Osteocyte (in vitro differentiated cells): ENCODE data around the gene PAM16. TPM values are rescaled to one million over a fixed set of nuclear protein-coding genes. Genes with fewer than 3 reads are reported as not detected.
A peak's percentile ranks its signal among the peaks of the same experiment; 100 is the strongest.

Experiments used
- DNase-seq: peaks from one replicate; pipeline ENCODE4 v3.0.0; 2021; ENCODE audit warnings: mixed read lengths; ENCODE audit not compliant: unreplicated experiment; ENCODE audit errors: extremely low spot score
- H3K27ac Mint-ChIP-seq: one replicate; pipeline ENCODE4 v1.8.0; 2021; ENCODE audit warnings: mild to moderate bottlenecking, mixed read lengths; ENCODE audit not compliant: unreplicated experiment
- H3K27me3 Mint-ChIP-seq: one replicate; pipeline ENCODE4 v1.8.0; 2021; ENCODE audit warnings: mixed read lengths; ENCODE audit not compliant: unreplicated experiment
- H3K36me3 Mint-ChIP-seq: one replicate; pipeline ENCODE4 v1.8.0; 2021; ENCODE audit warnings: mixed read lengths; ENCODE audit not compliant: unreplicated experiment
- H3K4me1 Mint-ChIP-seq: one replicate; pipeline ENCODE4 v1.8.0; 2021; ENCODE audit warnings: mixed read lengths; ENCODE audit not compliant: unreplicated experiment
- H3K4me3 Mint-ChIP-seq: one replicate; pipeline ENCODE4 v1.8.0; 2021; ENCODE audit warnings: mild to moderate bottlenecking, moderate library complexity, mixed read lengths; ENCODE audit not compliant: unreplicated experiment
- H3K9me3 Mint-ChIP-seq: one replicate; pipeline ENCODE4 v1.8.0; 2021; ENCODE audit warnings: mixed read lengths; ENCODE audit not compliant: unreplicated experiment
- CTCF ChIP-seq: fragments of 200-600 bp; sonication (generic); IDR thresholded peaks from 2 replicates; pipeline ENCODE4 v1.5.0; 2021; ENCODE audit warnings: antibody characterized with exemption, mild to moderate bottlenecking, moderate library complexity
- total RNA-seq: library from RNA; stranded (reverse); gene quantifications from 2 replicates; pipeline ENCODE4 v1.2.1, GENCODE V29; 2021

The PAM16 gene
- total RNA-seq, 1 donor from 2014 or later: 21.0 TPM

- Mint-ChIP-seq H3K27me3 (no peaks in the 10 kb centered on the region), H3K36me3 (peaks cover 3% of the 10 kb centered on the region), H3K4me1 (peaks cover 77% of the 10 kb centered on the region), H3K4me3 (no peak overlapping the region), H3K9me3 (no peaks in the 10 kb centered on the region), H3K27ac (no peak overlapping the region)
- TF ChIP-seq CTCF: no peak
- DNase-seq: no peak
These were observed 31.0 kb upstream of the PAM16 start for GRCh38 chr16:4381935-4382794.

DNA sequence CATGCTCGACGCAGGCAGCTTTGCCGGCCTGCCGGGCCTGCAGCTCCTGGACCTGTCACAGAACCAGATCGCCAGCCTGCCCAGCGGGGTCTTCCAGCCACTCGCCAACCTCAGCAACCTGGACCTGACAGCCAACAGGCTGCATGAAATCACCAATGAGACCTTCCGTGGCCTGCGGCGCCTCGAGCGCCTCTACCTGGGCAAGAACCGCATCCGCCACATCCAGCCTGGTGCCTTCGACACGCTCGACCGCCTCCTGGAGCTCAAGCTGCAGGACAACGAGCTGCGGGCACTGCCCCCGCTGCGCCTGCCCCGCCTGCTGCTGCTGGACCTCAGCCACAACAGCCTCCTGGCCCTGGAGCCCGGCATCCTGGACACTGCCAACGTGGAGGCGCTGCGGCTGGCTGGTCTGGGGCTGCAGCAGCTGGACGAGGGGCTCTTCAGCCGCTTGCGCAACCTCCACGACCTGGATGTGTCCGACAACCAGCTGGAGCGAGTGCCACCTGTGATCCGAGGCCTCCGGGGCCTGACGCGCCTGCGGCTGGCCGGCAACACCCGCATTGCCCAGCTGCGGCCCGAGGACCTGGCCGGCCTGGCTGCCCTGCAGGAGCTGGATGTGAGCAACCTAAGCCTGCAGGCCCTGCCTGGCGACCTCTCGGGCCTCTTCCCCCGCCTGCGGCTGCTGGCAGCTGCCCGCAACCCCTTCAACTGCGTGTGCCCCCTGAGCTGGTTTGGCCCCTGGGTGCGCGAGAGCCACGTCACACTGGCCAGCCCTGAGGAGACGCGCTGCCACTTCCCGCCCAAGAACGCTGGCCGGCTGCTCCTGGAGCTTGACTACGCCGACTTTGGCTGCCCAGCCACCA lies 30.2 kb upstream of the PAM16 start:
- TF ChIP-seq CTCF: no peak
- Mint-ChIP-seq H3K9me3 (no peaks in the 10 kb centered on the region), H3K4me1 (peaks cover 76% of the 10 kb centered on the region), H3K27me3 (no peaks in the 10 kb centered on the region), H3K4me3 (no peak overlapping the region), H3K36me3 (peaks cover 3% of the 10 kb centered on the region), H3K27ac (no peak overlapping the region)
- DNase-seq: no peak

- Mint-ChIP-seq H3K27ac (peak overlapping the region; percentile 63), H3K27me3 (no peaks in the 10 kb centered on the region), H3K4me3 (no peak overlapping the region), H3K4me1 (peaks cover 76% of the 10 kb centered on the region), H3K36me3 (peaks cover 3% of the 10 kb centered on the region), H3K9me3 (no peaks in the 10 kb centered on the region)
- DNase-seq: no peak
- no peak for TF ChIP-seq CTCF
These were observed 29.3 kb upstream of the PAM16 start for GRCh38 chr16:4380119-4381063.

- no peak for TF ChIP-seq CTCF
- Mint-ChIP-seq H3K36me3 (peaks cover 3% of the 10 kb centered on the region), H3K4me1 (peaks cover 73% of the 10 kb centered on the region), H3K4me3 (no peak overlapping the region), H3K27ac (no peak overlapping the region), H3K9me3 (no peaks in the 10 kb centered on the region), H3K27me3 (no peaks in the 10 kb centered on the region)
- no peak for DNase-seq
These were observed 28.0 kb upstream of the PAM16 start for GRCh38 chr16:4378999-4379690.
